Thyroid gland (tissue), 4 donors: ENCODE measurements around the gene NRG3. TPM values are rescaled to one million over a fixed set of nuclear protein-coding genes. Genes with fewer than 3 reads are reported as not detected.

Experiments used
- DNase-seq, 2 donors: peaks; one replicate each; pipeline ENCODE4 v3.0.0-alpha.2; 2019
- H3K27ac ChIP-seq, 3 donors: fragments of 200-600 bp; sonication (generic); 1 replicate in 2 of 3; 2 replicates in 1 of 3; pipeline ENCODE4 v1.5.1; 2016 to 2019; ENCODE audit warnings: mild to moderate bottlenecking in 1 of 3, moderate library complexity in 1 of 3
- H3K27me3 ChIP-seq: fragments of 200-600 bp; sonication (generic); one replicate; pipeline ENCODE4 v1.5.1; 2019
- H3K36me3 ChIP-seq, 2 donors: fragments of 200-600 bp; sonication (generic); one replicate each; pipeline ENCODE4 v1.5.1; 2016 to 2019
- H3K4me1 ChIP-seq, 2 donors: fragments of 200-600 bp; sonication (generic); one replicate each; pipeline ENCODE4 v1.5.1; 2017 to 2019
- H3K4me3 ChIP-seq, 3 donors: fragments of 200-600 bp; sonication (generic); replicated peaks in 1 of 3; 1 replicate in 2 of 3; 2 replicates in 1 of 3; pipeline ENCODE4 v1.5.1; 2016; ENCODE audit warnings: mild to moderate bottlenecking in 1 of 3
- H3K9me3 ChIP-seq: fragments of 200-600 bp; sonication (generic); one replicate; pipeline ENCODE4 v1.5.1; 2017
- CTCF ChIP-seq, 6 experiments: fragments of 200-600 bp in 3 of 6; fragments of 450-650 bp in 3 of 6; sonication (generic) in 3 of 6; IDR thresholded peaks; one replicate each; pipeline ENCODE4 v1.5.1; 2016 to 2019; ENCODE audit warnings: antibody characterized with exemption in 6 of 6, mild to moderate bottlenecking in 2 of 6, inconsistent platforms in 1 of 6, moderate library complexity in 1 of 6
- POLR2A ChIP-seq, 2 donors: fragments of 450-650 bp; IDR thresholded peaks; one replicate each; pipeline ENCODE4 v1.6.1; 2017; ENCODE audit warnings: antibody characterized with exemption in 2 of 2, mild to moderate bottlenecking in 2 of 2, moderate library complexity in 1 of 2
- WGBS, 2 donors: methylation state at CpG; one replicate each; pipeline ENCODE4 v1.1.5; 2017; 5-methylcytosine and 5-hydroxymethylcytosine counted together
- intact Hi-C: fragments of 100-400 bp; cut with DNase I; formaldehyde crosslinking; loops from one replicate; pipeline ENCODE4 v1.15.1; 2023
- total RNA-seq, 4 donors: library from RNA; depleted of rRNA; stranded (reverse); fragments of >200 nt; gene quantifications; one replicate each; pipeline ENCODE4 v1.2.3, GENCODE V29; 2016

Gene NRG3
- total RNA-seq, 4 donors from 2014 or later = 0.67 to 1.8 (median 1.3) TPM

- Histone ChIP-seq H3K27me3 (no peaks in the 10 kb centered on the region), H3K4me1 (no peaks in the 10 kb centered on the region), H3K9me3 (no peaks in the 10 kb centered on the region), H3K27ac (no peak overlapping the region), H3K36me3 (no peaks in the 10 kb centered on the region), H3K4me3 (no peak overlapping the region)
- DNase-seq = no peak
- intact Hi-C loops = no loop called here
- 90 to 93% methylated on average over 3 of the region's 3 CpGs for WGBS, 2 donors
- TF ChIP-seq POLR2A (IDR thresholded peaks at IDR 0.05) = no peak
- no peak for TF ChIP-seq CTCF (IDR thresholded peaks at IDR 0.05)
Observed at GRCh38 chr10:82506680-82507376, 631.8 kb downstream of the NRG3 start.

GRCh38 chr10:82515256-82515655, 640.3 kb downstream of the NRG3 start:
- no peak for TF ChIP-seq POLR2A (IDR thresholded peaks at IDR 0.05)
- no peak for TF ChIP-seq CTCF (IDR thresholded peaks at IDR 0.05)
- no peaks in the 10 kb centered on the region for H3K36me3 ChIP-seq
- DNase-seq = no peak
- H3K9me3 ChIP-seq = no peaks in the 10 kb centered on the region
- WGBS, 2 donors = 90 to 98% methylated on average over 1 of the region's 1 CpG
- no peaks in the 10 kb centered on the region for H3K27me3 ChIP-seq
- no peaks in the 10 kb centered on the region for H3K4me1 ChIP-seq
- no peak overlapping the region for H3K4me3 ChIP-seq
- H3K27ac ChIP-seq = no peak overlapping the region
- intact Hi-C loops = no loop called here

GRCh38 chr10:82529062-82529461, 654.1 kb downstream of the NRG3 start:
- H3K4me3 ChIP-seq = no peak overlapping the region
- no peaks in the 10 kb centered on the region for H3K9me3 ChIP-seq
- no peak for TF ChIP-seq CTCF (IDR thresholded peaks at IDR 0.05)
- no peak for TF ChIP-seq POLR2A (IDR thresholded peaks at IDR 0.05)
- DNase-seq = no peak
- no peaks in the 10 kb centered on the region for H3K4me1 ChIP-seq
- no peak overlapping the region for H3K27ac ChIP-seq
- intact Hi-C loops = no loop called here
- H3K27me3 ChIP-seq = no peaks in the 10 kb centered on the region
- no peaks in the 10 kb centered on the region for H3K36me3 ChIP-seq
- 70 to 79% methylated on average over 4 of the region's 4 CpGs for WGBS, 2 donors

- intact Hi-C loops = no loop called here
- Histone ChIP-seq H3K27ac (no peak overlapping the region), H3K9me3 (no peaks in the 10 kb centered on the region), H3K4me3 (no peak overlapping the region), H3K4me1 (no peaks in the 10 kb centered on the region), H3K27me3 (no peaks in the 10 kb centered on the region), H3K36me3 (no peaks in the 10 kb centered on the region)
- 84 to 87% methylated on average over 3 of the region's 3 CpGs for WGBS, 2 donors
- no peak for DNase-seq
- no peak for TF ChIP-seq POLR2A (IDR thresholded peaks at IDR 0.05)
Observed at GRCh38 chr10:82535457-82535856, 660.5 kb downstream of the NRG3 start.

- H3K4me1 ChIP-seq = no peaks in the 10 kb centered on the region
- no peaks in the 10 kb centered on the region for H3K36me3 ChIP-seq
- TF ChIP-seq POLR2A (IDR thresholded peaks at IDR 0.05) (no peak), CTCF (IDR thresholded peaks at IDR 0.05) (no peak)
- no peak overlapping the region for H3K27ac ChIP-seq
- intact Hi-C loops = no loop called here
- no peaks in the 10 kb centered on the region for H3K27me3 ChIP-seq
- no peaks in the 10 kb centered on the region for H3K9me3 ChIP-seq
- DNase-seq = no peak
- no peak overlapping the region for H3K4me3 ChIP-seq
Observed at GRCh38 chr10:82536668-82537067, 661.7 kb downstream of the NRG3 start.
